HG03575 (cell line): ENCODE measurements around the gene MYO5B.

Experiments used
- ATAC-seq: cut with Tn5 transposase; IDR thresholded peaks from one replicate; pipeline ENCODE4 v1.9.1; 2021; ENCODE audit not compliant: unreplicated experiment, insufficient number of reproducible peaks, low FRiP score; ENCODE audit errors: extremely low read depth

MYO5B gene

DNA sequence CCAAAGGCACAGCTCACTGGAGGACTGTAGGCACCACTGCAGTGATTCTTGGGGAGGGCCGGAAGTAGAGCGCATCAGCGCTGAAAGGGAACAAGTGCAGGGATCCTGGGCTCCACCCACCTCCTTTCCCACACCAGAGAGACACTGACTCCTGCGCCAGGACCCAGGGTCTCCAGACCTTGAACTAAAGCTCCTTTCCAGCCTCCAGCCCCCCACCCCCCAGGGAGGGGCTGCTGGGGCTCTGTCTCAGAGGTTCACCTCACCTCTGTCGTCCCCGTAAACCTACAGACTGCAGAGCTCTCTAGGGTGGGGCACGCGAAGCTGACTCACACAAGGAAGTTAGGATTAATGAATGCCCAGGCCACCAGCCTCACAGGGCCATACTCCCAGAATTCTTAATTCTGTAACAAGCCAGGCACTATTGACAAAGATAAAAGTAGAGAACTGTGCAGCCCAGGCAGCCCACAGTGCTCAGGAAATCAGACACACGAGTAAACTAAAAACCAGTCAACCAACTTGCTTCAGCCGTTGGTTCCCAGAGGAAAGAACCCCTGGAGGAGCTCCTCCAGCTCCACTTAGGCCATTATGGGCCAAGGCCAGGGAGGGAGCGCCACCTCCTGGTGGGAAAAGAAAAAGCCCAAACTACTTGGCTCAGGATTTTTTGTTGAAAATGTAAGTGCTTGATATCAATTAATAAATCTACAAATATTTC is 336.5 kb downstream of the MYO5B start:
- ATAC-seq, result no peak

DNA sequence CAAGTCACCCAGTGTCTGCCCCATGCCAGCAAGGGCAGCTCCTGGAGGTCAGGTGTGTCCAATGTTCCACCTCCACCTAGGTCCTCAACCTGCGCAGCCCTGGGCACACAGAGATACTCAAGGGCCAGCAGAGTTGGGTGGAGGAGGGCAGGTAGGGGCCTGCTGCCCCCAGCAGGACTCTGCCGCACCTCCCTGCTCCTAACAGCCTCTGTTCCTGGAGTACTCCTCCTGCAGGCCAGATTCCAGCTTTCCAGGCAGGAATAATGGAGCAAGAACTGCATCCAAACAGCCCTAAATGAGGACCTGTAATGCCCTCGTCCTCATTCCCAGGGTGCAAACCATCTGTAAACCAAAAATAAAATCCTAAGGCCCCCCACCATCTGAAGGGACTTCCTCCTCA is 337.2 kb downstream of the MYO5B start:
- no peak for ATAC-seq

DNA sequence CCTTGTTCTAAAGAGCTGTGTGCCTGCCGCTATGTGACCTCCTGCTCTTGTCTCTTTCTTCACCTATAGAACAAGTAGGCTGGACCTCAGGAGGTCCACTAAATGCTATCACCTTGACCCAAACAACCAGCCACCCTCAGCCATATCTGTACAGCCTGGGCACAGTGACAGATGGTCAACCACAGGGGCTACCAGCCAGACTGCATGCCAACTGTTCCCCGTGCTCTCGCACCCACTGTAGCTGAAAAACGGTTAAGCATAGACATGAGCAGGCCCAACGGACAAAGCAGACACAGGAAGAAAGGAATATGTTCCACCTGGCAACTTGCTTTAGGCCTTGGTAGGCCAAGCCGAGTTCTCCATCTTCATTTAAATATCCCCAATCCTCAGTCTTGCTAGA is 338.5 kb downstream of the MYO5B start:
- no peak for ATAC-seq

DNA sequence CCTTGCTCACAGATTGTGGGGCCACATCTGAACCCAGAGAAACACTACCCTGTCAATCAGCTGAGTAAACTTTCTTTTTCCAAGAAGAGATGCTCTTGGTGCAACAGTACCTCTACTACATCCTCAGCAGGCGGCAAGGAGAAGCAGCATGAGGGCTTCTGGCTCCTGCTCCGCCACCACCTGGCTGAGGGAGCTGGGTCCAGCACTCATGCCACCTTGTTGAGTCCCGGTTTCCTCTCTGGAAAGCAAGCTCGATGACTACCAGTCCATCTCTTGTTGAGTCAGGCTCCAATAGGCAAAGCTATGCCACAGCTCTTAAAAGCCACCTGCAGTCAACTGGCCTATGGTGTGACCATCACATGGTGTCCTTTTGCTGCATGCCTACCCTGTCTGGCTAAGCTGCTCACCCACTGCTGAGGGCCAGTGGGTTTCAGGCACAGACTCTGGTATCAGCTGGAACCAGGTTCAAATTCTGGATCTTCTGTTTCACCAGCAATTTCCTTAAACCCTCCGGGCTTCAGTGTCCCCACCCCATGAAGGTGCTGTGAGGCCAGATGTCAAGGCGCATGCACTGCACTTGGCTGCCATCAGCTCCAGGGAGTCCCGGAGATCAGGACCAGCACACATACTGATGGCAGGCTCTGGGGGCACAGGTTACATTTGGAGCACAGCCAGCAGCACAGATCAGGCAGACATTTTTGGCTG is 339.1 kb downstream of the MYO5B start:
- no peak for ATAC-seq

DNA sequence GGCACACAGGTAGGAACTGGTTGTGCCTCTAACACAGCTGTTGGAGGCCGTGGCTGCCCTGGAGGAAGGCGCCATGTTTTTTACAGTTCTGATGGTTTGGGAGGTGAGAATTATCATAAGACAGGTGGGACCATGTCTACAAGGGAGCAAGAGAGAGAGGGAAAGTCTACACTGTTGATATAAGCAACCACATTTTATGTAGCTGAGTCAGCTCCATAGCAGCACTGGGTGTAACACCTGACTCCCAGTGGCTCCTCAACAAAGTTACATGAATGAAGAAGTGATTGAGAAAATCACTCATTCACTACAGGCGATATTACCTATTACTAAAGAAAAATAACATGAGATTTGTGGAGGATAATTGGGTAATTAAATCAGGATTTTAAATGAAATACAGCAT is 340.3 kb downstream of the MYO5B start:
- ATAC-seq, result no peak

DNA sequence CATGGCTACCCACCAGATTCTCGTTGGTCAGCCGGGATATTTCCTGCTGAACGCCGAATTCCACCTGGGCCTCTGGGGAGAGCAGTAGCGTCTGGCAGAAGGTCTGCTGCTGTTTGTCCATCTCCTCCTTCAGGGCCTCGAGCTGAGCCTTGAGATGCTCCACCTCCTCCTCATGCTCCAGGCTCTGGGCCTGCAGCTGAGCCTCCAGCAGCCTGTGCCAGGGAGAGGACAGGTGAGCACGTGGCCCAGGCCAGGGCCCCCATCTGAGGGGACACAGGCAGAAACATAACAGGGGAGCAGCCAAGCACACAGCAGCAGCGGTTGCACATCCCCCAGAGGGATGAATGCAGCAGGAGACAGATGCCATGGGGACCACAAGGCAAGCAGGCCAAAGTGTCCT is 341.5 kb downstream of the MYO5B start:
- no peak for ATAC-seq

DNA sequence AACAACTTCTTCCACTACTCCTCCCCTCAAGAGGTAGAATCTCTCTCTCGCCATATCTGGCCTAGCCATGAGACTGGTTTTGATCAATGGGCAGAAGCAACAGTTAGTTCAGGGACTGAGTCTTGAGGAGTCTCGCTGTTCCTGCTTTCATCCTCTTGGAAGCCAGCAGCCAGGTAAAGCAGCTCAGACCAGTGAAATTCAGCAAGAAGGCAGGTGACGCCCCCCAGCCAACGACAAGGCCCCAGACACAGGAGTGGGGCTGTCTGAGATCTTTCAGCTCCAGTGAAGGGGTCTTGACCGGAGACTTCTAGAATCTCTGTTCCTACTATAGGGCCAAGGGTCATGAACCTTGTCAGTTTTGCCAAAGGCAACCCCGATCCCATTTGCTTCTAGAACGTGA is 341.9 kb downstream of the MYO5B start:
- ATAC-seq, result no peak

DNA sequence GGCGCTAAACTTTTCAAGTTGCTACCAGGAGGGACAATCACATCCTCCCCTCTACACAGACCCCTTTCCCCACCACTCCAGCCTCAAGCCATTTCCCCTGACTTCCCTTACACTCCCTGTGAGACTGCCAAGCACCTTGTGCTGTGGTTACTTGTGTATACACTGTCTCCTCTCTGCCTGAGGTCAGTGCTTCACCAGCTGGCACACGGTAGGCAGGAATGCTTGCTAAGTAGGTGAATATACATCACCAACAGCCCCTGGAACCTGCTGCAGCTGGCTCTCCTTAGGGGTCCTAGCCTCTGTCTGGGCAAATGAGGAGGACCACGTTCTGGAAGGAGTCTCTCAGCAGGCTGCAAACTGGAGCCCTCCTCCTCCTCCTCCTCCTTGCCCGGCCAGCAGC is 343.3 kb downstream of the MYO5B start:
- ATAC-seq, result no peak

DNA sequence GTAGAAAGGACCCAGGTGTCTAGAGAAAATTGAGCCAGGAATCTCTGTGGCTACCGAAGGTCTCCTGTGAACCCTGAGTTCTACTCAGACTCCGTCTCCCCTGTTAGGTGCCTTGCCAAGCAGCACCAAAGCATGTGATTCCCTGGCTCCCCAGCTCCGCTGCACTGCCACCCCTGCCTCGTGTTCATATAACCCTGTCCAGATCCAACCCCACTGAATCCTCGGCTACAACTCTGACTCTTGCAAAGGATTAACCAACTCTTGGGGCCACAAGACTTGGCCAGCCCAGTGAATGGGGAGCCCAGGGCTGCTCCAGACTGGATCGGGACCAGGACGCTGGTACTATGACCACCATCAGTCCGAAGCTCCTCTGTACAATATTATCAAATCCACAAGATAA is 344.3 kb downstream of the MYO5B start:
- ATAC-seq, result no peak

DNA sequence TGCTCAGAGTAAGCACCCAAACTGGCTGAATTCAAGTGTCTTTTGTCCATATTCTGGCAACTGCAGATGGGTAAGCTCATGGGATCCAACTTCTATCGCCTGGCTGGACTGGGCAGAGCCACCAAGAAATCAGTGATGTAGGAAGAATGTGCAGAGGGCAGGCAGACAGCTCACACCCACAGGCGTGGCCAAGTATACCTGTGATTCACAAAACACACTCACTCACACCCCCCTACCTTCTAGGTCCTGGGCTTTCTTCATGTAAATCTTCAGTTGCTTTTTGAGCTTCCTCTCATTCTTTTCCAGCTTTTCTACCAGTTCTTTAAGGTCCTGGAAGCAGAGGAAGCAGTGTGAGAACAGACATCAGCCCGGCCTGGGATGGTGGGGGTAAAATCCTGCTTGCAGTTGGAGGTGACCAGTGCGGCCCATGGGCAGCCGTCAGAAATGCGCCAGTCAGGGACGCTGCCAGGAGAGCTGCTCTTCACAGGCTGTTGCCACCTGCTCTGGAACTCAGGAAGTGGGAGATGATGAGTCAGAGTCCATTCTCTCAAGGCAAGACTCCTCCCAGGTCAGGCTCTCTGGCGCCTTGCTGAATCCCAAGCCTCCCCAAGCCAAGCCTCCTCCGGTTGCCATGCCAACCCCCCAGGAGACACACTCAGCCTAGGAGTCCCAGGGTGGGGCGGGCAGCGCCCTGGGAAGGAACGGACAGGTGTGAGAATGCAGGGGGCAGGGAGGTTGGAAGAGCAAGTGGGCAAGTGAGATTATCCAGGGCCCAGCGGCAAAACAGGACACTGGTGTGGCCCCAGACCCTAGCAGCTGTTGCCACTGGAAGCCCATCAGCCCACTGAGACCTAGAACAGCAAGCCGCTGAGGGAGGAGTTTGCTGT is 345.4 kb downstream of the MYO5B start:
- no peak for ATAC-seq

DNA sequence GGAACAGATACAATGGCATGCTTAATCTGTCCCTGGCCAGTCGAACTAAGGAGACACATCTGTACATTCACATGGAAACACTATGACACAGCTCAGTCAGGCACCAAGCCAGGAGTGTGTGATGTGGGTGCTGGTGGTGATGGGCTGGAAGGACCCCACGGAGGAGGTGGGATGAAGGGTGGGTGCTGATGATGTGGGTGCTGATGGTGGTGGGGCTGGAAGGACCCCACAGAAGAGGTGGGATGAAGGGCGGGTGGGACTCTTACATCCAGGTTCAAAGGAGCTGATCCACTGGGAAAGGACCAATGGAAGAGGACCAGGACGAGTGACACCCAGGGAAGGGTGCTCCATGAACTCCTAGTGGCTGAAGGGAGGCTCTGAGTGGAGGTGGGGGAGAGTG is 346.8 kb downstream of the MYO5B start:
- no peak for ATAC-seq

DNA sequence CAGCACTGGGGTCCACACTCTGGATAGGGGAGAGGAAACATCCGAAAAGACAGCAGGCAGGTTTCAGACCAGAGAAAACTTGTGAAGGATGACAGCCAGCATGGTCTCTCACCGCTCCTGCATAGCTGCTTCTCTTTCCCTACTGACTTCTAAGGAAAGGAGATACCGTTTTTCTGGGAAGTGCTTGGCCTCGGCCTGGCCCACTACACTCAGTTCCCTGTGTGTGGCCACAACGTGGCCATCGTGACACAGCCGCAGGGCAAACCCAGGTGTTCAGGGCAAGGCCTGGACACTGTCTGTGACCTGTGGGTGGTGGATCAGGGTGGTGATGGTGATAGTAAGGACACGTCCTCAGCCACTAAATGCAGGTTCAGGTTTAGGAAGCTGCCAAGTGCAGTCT is 347.4 kb downstream of the MYO5B start:
- ATAC-seq, result no peak

DNA sequence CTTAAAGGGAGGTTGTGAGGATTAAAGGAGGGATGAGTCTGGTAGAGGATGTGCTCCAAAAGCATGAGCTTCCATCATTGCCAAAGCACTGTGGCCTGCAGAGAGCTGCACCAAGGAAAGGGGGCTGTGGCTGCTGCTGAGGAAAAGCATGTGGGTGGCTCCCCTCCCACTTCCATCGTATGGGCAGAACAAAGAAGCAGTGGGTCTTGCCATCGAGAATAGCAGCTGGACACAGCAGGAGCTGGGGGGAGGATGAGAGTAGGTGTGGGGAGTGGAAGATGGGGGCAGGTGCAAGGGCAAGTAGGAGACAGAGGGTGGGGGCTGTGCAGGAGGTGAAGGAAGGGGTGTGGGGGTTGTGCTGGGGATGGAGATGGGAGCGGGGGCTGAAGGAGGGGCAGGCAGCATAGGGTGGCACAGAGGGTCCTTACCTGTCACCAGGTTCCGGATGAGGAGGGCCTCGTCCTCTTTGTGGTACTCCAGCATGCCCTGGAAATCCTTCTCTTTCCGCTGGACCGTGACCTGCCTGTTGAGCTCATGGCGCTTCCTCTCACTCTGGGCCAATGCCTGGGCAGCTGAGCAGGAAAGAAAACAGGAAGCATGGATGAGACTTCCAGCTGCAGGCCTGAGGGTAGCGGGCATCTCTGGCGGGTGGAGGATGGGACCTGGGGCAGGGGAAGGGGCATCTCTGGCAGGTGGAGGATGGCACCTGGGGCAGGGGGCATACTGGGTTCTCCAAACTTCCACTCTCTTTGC is 348.1 kb downstream of the MYO5B start:
- no peak for ATAC-seq

DNA sequence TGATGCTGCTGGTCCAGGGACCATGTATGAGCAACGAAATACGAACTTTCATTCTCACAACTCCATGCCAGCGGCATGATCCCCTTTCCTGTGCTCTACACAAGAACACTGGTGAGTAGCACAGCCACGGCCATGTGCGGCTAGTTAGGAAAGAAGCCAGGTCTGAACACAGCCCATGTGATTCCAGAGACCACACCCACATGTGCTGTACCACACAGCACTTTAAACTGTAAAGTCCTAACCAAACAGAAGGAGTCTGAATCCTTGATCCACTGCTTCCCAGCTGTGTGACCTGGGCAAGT is 348.6 kb downstream of the MYO5B start:
- no peak for ATAC-seq

DNA sequence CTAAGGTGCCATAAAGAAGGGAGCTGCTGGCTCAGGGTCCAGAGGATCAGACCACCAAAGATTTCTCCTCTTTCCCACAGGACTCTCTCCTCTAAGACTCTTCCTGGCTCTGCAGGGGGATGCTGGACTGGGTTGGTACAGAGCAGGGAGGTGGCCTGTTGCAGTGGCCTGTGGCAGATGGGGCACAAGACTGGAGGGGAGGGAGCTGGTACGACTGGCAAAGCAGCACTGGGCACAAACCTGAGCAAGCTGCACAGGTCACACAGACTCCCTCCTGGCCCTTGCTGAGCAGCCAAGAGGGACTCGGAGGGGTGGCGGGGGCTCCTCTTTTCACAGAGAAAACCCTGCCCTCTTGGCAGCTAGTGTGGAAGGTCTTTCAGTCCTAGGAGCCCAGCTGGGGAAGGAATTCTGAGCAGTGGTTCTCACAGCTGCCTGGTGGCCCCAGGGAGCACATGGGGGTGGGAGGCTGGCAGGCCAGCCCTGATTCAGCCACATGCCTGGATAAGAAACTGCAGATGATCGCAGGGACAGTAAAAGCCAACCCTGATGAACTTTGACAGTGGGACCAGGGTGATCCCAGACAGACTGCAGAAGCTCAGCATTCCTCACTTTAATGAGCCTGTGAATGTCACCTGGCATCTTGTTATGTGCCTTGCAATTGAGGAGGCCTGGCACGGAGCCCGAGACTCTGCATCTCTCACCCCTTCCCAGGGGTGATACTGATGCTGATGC is 349.2 kb downstream of the MYO5B start:
- ATAC-seq, result no peak

DNA sequence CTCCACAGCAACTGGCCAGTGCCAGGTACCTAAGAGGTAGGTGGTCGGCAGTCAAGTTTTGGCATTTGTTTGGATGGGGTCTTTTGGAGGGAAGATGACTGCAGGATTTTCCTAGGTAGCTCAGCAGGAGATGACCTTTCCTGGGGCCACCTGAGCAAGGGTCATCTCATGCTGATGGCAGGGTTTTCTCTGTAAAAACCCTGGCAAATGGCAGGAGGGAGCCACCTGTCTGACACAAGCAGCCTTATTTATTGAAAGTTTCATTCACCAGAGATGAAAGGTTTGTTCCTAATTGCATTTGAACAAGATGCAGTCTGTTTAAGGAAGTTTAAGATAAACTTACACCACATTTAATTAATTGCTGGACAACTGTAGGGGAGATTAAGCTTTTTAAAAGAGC is 350.0 kb downstream of the MYO5B start:
- ATAC-seq, result no peak

DNA sequence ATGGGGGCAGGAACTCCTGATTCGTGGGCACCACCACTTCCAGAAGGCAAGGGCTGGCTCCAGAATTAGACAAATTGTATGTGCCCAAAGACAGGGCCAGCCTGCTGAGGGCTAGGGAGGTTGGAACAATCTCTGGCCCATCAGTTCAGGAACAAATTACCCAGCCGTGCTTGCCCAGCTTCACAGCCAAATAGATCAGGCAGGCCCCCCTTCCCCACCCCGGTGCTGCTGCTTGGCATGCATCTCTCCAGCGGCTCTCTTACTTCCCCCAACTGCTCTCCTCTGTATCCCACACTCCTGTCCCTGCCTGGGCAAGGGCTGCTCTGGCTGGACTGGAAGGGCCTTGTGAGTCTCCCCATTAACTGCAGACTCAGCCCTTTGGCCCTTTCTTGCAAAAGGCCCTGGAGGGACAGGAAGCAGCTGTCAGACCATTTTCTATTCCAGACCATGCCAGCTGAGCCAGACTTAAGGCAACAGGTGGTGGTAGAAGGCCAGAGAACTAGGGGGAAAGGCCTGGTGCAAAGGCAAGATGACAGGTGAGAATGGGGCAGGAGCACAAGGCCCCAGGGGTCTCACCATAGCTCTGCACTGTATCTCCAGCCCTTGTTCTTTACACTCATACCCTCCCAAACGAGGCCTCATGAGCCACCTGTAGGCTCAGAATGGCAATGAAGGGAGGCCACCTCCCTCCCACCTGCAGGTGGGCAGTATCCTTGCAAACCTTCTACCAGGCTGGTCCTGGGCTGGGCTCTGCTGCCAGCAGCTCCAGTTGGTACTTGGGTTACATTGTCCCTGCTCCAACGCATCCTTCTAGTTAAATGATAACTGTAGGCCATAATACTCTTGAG is 350.9 kb downstream of the MYO5B start:
- ATAC-seq, result no peak

DNA sequence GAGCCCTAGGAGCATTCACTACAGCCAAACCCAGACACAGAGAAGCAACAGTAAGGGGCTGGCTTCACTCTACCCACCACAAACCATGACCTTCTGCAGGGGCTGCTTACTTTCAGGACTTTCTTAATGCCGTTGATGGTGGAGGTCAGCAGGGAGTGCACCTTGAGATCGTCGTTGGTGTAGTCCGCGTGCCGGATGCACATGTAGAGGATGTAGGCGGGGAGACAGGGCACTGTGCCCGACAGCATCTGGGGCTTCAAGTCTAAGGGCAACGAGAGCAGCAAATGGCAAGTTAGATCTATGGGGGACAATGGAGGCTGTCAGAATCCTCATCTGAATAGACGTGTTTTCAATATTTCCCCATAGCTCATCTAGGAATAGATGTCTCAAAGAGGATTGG is 351.8 kb downstream of the MYO5B start:
- ATAC-seq, result no peak
